Stimulated activated CD4-positive, alpha-beta T cell treated with anti-CD3 and anti-CD28 coated beads, TNF-alpha, amount 100 ng/mL, for 48 hours (primary cell): ENCODE data around the gene ADH1C.

Experiments used
- DNase-seq, 3 donors: peaks; one replicate each; pipeline ENCODE4 v3.0.0-alpha.2; 2020; ENCODE audit warnings: low read depth in 3 of 3

Gene ADH1C

DNA sequence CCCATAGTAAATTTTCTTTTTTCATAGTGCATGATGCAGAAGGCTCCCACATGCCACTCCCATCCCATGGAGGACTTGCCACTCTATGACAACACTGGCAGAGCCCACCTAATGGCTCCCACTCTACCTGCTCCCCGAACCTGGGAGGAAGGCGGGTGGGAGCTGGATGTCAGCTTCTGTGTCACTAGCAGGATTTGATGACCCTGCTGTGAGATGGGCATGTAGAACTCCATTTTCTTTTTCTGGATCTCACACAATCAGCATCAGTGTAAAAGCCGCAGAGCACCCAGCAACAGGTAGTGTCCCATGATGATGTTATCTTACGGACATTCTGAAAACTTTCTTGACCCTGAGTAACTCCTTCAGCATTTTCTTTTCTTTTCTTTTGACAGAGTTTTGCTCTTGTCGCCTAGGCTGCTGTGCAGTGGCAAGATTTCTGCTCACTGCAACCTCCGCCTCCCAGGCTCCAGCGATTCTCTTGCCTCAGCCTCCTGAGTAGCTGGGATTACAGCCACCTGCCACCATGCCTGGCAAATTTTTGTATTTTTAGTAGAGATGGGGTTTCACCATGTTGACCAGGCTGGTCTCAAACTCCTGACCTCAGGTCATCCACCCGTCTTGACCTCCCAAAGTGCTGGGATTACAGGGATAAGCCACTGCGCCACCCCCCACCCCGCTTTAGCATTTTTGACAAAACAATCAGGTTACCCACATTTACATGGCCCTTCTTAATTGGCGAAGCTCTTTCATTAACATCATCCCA, 46.7 kb downstream of the ADH1C start:
- no peak for DNase-seq

DNA sequence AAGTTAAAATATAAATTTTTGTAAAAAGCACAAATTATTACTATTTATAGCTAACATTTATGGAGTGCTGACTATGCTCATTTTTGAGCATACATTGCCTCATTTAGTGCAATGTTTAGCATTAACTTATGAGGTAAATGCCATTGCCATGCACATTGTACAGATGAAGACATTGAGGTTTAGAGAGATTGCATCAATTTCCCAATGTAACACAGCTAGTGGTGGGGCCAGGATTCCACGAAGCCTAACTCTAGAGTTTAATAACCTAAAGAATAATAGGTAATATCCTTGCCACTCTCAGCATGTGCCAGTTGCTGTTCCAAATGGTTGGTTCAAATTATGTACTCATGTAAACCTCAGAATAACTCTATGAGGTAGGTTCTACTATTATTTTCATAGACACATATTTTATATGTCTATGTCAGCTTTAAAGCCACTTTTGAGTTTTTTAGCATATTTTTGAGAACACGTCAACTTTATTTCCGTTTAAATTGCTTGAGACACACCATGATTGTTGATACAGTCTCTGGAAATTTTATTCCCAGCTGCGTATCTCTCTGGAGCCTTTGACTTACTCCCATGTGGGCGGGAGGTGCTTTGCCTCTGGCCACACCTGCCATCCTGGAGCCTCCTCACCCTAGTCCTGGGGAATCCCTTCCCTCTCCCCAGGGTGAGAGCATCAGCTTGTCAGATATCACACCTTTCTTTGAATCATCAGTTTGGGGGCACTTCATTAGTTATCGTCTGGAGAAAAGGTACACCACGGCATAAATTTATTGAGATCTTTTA, 51.0 kb downstream of the ADH1C start:
- no peak for DNase-seq

GRCh38 chr4:99300934-99301333, 51.6 kb downstream of the ADH1C start:
- no peak for DNase-seq

DNA sequence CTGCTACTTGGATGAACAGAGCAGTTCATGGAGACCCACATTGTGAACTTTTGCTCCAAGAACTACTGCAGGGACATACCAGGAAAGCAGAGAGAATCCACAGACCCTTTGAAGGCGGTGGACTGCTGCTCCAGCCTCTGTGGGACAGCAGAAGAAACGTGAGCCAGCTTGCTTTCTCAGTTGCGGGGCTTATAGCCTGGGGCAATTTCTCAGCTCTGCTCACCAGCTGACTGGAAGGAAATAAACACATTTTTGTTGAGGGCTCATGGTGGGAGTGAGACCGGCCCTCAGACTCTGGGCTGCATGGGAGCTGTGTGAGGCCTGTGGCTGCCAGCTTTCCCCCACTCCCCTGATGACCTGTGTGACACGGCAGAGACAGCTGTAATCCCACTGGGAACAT, 59.2 kb downstream of the ADH1C start:
- no peak for DNase-seq

DNA sequence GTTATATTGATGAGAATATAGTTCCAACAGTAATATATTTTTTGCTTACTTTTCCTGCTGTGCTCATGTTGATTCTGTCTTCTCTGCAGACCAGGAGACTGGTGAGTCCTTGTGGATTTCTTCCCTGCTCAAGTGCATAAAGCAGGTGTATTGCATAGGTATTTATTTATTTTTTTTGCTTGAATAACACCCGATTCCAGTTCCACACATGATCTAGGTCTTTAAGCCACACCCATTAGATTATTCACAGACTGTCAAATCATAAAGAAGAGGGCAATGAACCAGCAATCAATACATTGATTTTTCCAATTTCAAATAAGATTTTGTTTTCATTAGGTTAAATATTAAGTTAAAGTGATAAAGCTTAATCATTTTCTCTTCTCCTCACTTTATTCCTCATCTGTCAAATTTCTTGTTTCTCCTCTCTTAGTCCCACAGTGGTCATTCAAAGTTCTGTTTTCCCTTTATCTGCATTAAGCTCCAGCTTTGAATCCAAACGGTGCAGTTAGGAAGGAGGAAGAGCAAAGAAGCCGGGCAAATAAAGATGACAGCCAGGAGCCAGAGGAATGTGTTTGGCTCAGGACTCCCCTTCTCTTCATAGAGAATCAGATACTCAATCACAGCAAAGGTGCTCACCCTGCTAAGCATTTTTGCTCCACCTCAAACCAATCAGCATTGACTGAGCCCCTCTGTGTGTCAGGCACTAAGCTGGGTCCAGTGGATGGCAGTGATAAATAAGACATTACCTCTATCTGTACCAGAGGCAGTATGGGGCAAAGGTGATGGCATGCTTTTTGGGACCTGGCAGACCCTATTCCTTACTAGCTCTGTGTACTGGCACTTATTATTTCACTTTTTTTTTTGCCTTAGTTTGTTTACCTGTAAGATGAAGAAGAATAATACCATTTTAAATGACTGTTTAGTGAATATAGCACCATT, 61.4 kb downstream of the ADH1C start, which contains the start of gene ADH1A:
TSS of gene ADH1A (minus strand) at position 138 of the 939 bp plus-strand sequence. CDS start at position 67, 71 bp downstream.
- no peak for DNase-seq
